ENCODE measurements around the gene SCN2A.

SCN2A gene

GRCh38 chr2:165420231-165420630 is 181.0 kb downstream of the SCN2A start:
- DNase-seq (ENCODE audit: low read depth), result no peak

GRCh38 chr2:165423081-165423480 is 183.9 kb downstream of the SCN2A start:
- no peak for DNase-seq (ENCODE audit: low read depth)

GRCh38 chr2:165425556-165425955 is 186.3 kb downstream of the SCN2A start:
- DNase-seq (ENCODE audit: low read depth), result no peak

GRCh38 chr2:165427686-165428085 is 188.5 kb downstream of the SCN2A start:
- no peak for DNase-seq (ENCODE audit: low read depth)

GRCh38 chr2:165428926-165429325 is 189.7 kb downstream of the SCN2A start:
- no peak for DNase-seq (ENCODE audit: low read depth)

GRCh38 chr2:165431014-165431413 is 191.8 kb downstream of the SCN2A start:
- DNase-seq (ENCODE audit: low read depth), result no peak

GRCh38 chr2:165432234-165432966 is 193.2 kb downstream of the SCN2A start:
- DNase-seq (ENCODE audit: low read depth), result no peak

- DNase-seq (ENCODE audit: low read depth), result no peak
Measured at GRCh38 chr2:165434865-165435496, 195.8 kb downstream of the SCN2A start.

GRCh38 chr2:165435611-165436010 is 196.4 kb downstream of the SCN2A start:
- no peak for DNase-seq (ENCODE audit: low read depth)

GRCh38 chr2:165436559-165436958 is 197.3 kb downstream of the SCN2A start:
- no peak for DNase-seq (ENCODE audit: low read depth)

GRCh38 chr2:165440367-165440766 is 201.2 kb downstream of the SCN2A start:
- DNase-seq (ENCODE audit: low read depth), result no peak

Measured in stimulated activated CD8-positive, alpha-beta memory T cell treated with anti-CD3 and anti-CD28 coated beads, Interleukin-15, amount 100 ng/mL, for 1 hour (primary cell).